CD4-positive, alpha-beta memory T cell (primary cell): Measurements from ENCODE around the gene RBMS3. TPM values are rescaled to one million over a fixed set of nuclear protein-coding genes. Genes with fewer than 3 reads are reported as not detected.

Source experiments
- CTCF ChIA-PET: fragments of 350-600 bp; sonication (Branson Sonifier 250); formaldehyde crosslinking; loops from one replicate; lab custom pipeline; 2021; ENCODE audit warnings: inconsistent platforms; ENCODE audit not compliant: partially characterized antibody; lab: Charles Lee
- POLR2A ChIA-PET: fragments of 350-600 bp; sonication (Branson Sonifier 250); formaldehyde crosslinking; loops from one replicate; lab custom pipeline; 2021; ENCODE audit not compliant: partially characterized antibody; lab: Charles Lee
- DNase-seq, 5 donors: peaks; one replicate each; pipeline versions ENCODE4 v3.0.0 to v3.0.0-alpha.2; 2020 to 2022; ENCODE audit warnings: mixed read lengths in 1 of 5
- H3K27ac ChIP-seq: one replicate; pipeline ENCODE4 v1.7.0; 2013; ENCODE audit warnings: low read depth, low read length
- H3K27me3 ChIP-seq: 2 replicates; pipeline ENCODE4 v1.7.0; 2013; ENCODE audit warnings: mild to moderate bottlenecking, low read length, moderate library complexity; ENCODE audit not compliant: insufficient read depth
- H3K36me3 ChIP-seq: 2 replicates; pipeline ENCODE4 v1.7.0; 2013; ENCODE audit warnings: mild to moderate bottlenecking, low read length, moderate library complexity; ENCODE audit not compliant: insufficient read depth
- H3K4me1 ChIP-seq: 2 replicates; pipeline ENCODE4 v1.7.0; 2013; ENCODE audit warnings: mild to moderate bottlenecking, low read length, moderate library complexity; ENCODE audit not compliant: insufficient read depth
- H3K4me3 ChIP-seq, 2 donors: one replicate each; pipeline ENCODE4 v1.7.0; 2013; ENCODE audit warnings: low read length in 2 of 2, mild to moderate bottlenecking in 1 of 2
- H3K9me3 ChIP-seq, 2 donors: one replicate each; pipeline ENCODE4 v1.7.0; 2013; ENCODE audit warnings: low read length in 2 of 2, control low read depth in 1 of 2; ENCODE audit not compliant: control insufficient read depth in 1 of 2
- H3K27ac Mint-ChIP-seq, 7 donors: one replicate each; pipeline ENCODE4 v1.8.0; 2020 to 2021; ENCODE audit warnings: mixed read lengths in 7 of 7, mild to moderate bottlenecking in 6 of 7, inconsistent platforms in 3 of 7, moderate library complexity in 3 of 7
- H3K27me3 Mint-ChIP-seq, 2 donors: one replicate each; pipeline ENCODE4 v1.8.0; 2020 to 2021; ENCODE audit warnings: mixed read lengths in 2 of 2
- H3K36me3 Mint-ChIP-seq, 2 donors: one replicate each; pipeline ENCODE4 v1.8.0; 2020 to 2021; ENCODE audit warnings: mixed read lengths in 2 of 2, inconsistent platforms in 1 of 2, mild to moderate bottlenecking in 1 of 2
- H3K4me1 Mint-ChIP-seq, 4 donors: one replicate each; pipeline ENCODE4 v1.8.0; 2020 to 2021; ENCODE audit warnings: mixed read lengths in 4 of 4, mild to moderate bottlenecking in 1 of 4
- H3K4me3 Mint-ChIP-seq, 8 donors: one replicate each; pipeline ENCODE4 v1.8.0; 2020 to 2021; ENCODE audit warnings: mixed read lengths in 8 of 8, mild to moderate bottlenecking in 7 of 8, moderate library complexity in 6 of 8, inconsistent platforms in 3 of 8
- H3K9me3 Mint-ChIP-seq, 8 donors: one replicate each; pipeline ENCODE4 v1.8.0; 2020 to 2021; ENCODE audit warnings: mixed read lengths in 8 of 8, mild to moderate bottlenecking in 5 of 8, inconsistent platforms in 3 of 8, moderate library complexity in 1 of 8
- intact Hi-C: fragments of 100-400 bp; cut with micrococcal nuclease; formaldehyde crosslinking; loops from one replicate; pipeline ENCODE4 v1.15.1; 2023
- polyA plus RNA-seq, 2 donors: library from polyadenylated mRNA; unstranded; fragments of 300-500 nt; fragmentation: Illumina TruSeq; gene quantifications; one replicate each; pipeline ENCODE4 v1.2.3, GENCODE V29; 2021
- total RNA-seq, 2 experiments: library from RNA; stranded (reverse); gene quantifications; one replicate each; pipeline ENCODE4 v1.2.3, GENCODE V29; 2021

The RBMS3 gene
- total and polyA plus RNA-seq, 4 experiments from 2014 or later, result 0.70 to 1.6 (median 1.0) TPM; not detected in 1

DNA sequence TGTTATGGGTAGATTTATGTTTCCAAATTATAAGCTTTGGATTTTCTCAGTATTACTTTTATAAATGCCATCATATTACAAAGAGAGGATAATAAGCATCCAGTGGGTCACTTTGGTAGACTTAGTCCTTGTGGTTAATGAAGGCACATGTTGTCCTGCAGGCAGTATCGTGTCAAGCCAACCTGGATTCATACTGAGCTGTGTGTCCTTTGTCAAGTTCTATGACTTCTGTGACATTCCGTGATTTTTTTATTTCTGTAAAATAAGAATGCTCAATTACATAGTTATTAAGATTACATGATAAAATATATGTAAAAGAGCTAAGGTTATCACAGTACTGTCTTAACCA lies 257.7 kb downstream of the RBMS3 start:
- no peaks in the 10 kb centered on the region for H3K27me3 ChIP-seq

GRCh38 chr3:29540544-29540943 lies 259.7 kb downstream of the RBMS3 start:
- no peak overlapping the region for H3K27ac ChIP-seq
- POLR2A ChIA-PET, result no interaction called here
- intact Hi-C loops, result no loop called here
- H3K36me3 ChIP-seq, result no peaks in the 10 kb centered on the region
- no peaks in the 10 kb centered on the region for H3K36me3 Mint-ChIP-seq
- H3K27ac Mint-ChIP-seq, result no peak overlapping the region
- H3K4me1 Mint-ChIP-seq, result no peaks in the 10 kb centered on the region
- no peaks in the 10 kb centered on the region for H3K27me3 ChIP-seq
- no peaks in the 10 kb centered on the region for H3K9me3 ChIP-seq
- no peak overlapping the region for H3K4me3 Mint-ChIP-seq
- H3K4me1 ChIP-seq, result no peaks in the 10 kb centered on the region
- H3K9me3 Mint-ChIP-seq, result no peaks in the 10 kb centered on the region
- H3K4me3 ChIP-seq, result no peak overlapping the region
- CTCF ChIA-PET, result no interaction called here
- H3K27me3 Mint-ChIP-seq, result no peaks in the 10 kb centered on the region
- no peak for DNase-seq

More for the DNA sequence above, 257.7 kb downstream of the RBMS3 start:
- no peak overlapping the region for H3K27ac ChIP-seq
- ChIA-PET CTCF (no interaction called here), POLR2A (no interaction called here)
- Mint-ChIP-seq H3K27me3 (no peaks in the 10 kb centered on the region), H3K27ac (no peak overlapping the region), H3K36me3 (no peaks in the 10 kb centered on the region), H3K9me3 (no peaks in the 10 kb centered on the region), H3K4me3 (no peak overlapping the region), H3K4me1 (no peaks in the 10 kb centered on the region)
- H3K4me1 ChIP-seq, result no peaks in the 10 kb centered on the region
- DNase-seq, result no peak
- no peaks in the 10 kb centered on the region for H3K36me3 ChIP-seq
- no peaks in the 10 kb centered on the region for H3K9me3 ChIP-seq
- H3K4me3 ChIP-seq, result no peak overlapping the region
- intact Hi-C loops, result no loop called here

DNA sequence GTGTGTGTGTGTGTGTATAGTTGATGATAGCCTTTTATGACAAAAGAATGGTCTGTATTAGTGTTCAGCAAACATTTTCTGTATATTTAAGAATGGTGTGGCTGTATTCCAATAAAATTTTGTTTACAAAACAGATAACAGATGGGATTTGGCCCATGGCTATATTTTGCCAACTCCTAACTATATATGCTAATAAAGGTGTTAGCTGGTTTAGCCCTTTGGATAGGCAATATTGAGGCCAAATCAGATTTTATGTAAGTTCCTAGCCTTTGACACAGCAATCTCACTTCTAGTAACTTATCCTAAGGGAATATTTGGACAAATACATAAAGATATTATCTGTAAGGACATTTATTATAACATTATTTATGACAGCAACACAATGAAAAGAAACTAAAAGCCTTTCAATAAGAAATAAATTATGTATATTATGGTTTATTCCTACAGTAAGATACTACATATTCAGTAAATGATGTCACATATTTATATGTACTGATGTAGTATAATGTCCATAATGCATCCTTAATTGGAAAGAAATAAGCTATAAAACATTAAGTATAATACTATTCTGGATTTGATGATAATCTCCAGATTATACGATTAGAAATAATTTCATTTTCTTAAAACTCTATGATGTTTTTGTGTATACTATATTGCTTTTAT lies 264.0 kb downstream of the RBMS3 start:
- Mint-ChIP-seq H3K36me3 (no peaks in the 10 kb centered on the region), H3K4me1 (no peaks in the 10 kb centered on the region), H3K27ac (no peak overlapping the region), H3K9me3 (no peaks in the 10 kb centered on the region), H3K27me3 (no peaks in the 10 kb centered on the region), H3K4me3 (no peak overlapping the region)
- DNase-seq, result no peak
- H3K36me3 ChIP-seq, result no peaks in the 10 kb centered on the region
- no peaks in the 10 kb centered on the region for H3K9me3 ChIP-seq
- POLR2A ChIA-PET, result no interaction called here
- intact Hi-C loops, result no loop called here
- H3K27ac ChIP-seq, result no peak overlapping the region
- CTCF ChIA-PET, result no interaction called here
- H3K4me1 ChIP-seq, result no peaks in the 10 kb centered on the region
- no peaks in the 10 kb centered on the region for H3K27me3 ChIP-seq
- H3K4me3 ChIP-seq, result no peak overlapping the region

- Mint-ChIP-seq H3K27ac (no peak overlapping the region), H3K4me1 (no peaks in the 10 kb centered on the region), H3K27me3 (no peaks in the 10 kb centered on the region), H3K36me3 (no peaks in the 10 kb centered on the region), H3K4me3 (no peak overlapping the region), H3K9me3 (no peaks in the 10 kb centered on the region)
- intact Hi-C loops, result no loop called here
- POLR2A ChIA-PET, result no interaction called here
- Histone ChIP-seq H3K36me3 (no peaks in the 10 kb centered on the region), H3K4me1 (no peaks in the 10 kb centered on the region), H3K27ac (no peak overlapping the region), H3K27me3 (no peaks in the 10 kb centered on the region), H3K9me3 (no peaks in the 10 kb centered on the region), H3K4me3 (no peak overlapping the region)
- CTCF ChIA-PET, result no interaction called here
- no peak for DNase-seq
These were observed 264.7 kb downstream of the RBMS3 start for GRCh38 chr3:29545615-29546014.

DNA sequence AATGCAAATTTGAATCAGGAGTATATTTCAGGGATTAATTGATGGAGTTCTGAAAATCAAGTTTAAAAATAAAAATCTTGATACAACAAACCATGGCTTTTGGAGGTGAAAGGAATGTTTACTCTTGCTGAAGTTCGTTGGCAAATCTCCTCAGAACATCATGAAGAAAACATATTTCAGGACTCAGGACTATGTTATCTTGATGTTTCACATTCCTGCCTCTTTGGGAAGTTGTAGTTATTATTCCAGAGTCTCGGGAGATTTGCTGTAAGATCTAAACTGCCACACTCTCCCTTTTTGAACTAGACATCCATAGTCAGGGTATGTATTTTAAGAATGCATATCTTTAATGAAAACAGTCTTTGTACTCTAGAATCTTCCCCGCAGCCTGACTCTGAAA lies 271.2 kb downstream of the RBMS3 start:
- intact Hi-C loops, result no loop called here
- Mint-ChIP-seq H3K4me3 (no peak overlapping the region), H3K4me1 (no peaks in the 10 kb centered on the region), H3K36me3 (no peaks in the 10 kb centered on the region), H3K27me3 (no peaks in the 10 kb centered on the region), H3K27ac (no peak overlapping the region), H3K9me3 (no peaks in the 10 kb centered on the region)
- DNase-seq, result no peak
- ChIA-PET POLR2A (no interaction called here), CTCF (no interaction called here)
- Histone ChIP-seq H3K4me1 (no peaks in the 10 kb centered on the region), H3K4me3 (no peak overlapping the region), H3K36me3 (no peaks in the 10 kb centered on the region), H3K27ac (no peak overlapping the region), H3K27me3 (no peaks in the 10 kb centered on the region), H3K9me3 (no peaks in the 10 kb centered on the region)

GRCh38 chr3:29554566-29554965 lies 273.7 kb downstream of the RBMS3 start:
- H3K36me3 ChIP-seq, result no peaks in the 10 kb centered on the region
- H3K4me3 ChIP-seq, result no peak overlapping the region
- Mint-ChIP-seq H3K27me3 (no peaks in the 10 kb centered on the region), H3K9me3 (peaks cover 0 to 5% (median 0%) of the 10 kb centered on the region in 8 donors), H3K27ac (no peak overlapping the region), H3K4me3 (no peak overlapping the region), H3K4me1 (no peaks in the 10 kb centered on the region), H3K36me3 (no peaks in the 10 kb centered on the region)
- POLR2A ChIA-PET, result no interaction called here
- no peak overlapping the region for H3K27ac ChIP-seq
- intact Hi-C loops, result no loop called here
- H3K4me1 ChIP-seq, result no peaks in the 10 kb centered on the region
- no peaks in the 10 kb centered on the region for H3K9me3 ChIP-seq
- H3K27me3 ChIP-seq, result no peaks in the 10 kb centered on the region
- no peak for DNase-seq
- CTCF ChIA-PET, result no interaction called here

DNA sequence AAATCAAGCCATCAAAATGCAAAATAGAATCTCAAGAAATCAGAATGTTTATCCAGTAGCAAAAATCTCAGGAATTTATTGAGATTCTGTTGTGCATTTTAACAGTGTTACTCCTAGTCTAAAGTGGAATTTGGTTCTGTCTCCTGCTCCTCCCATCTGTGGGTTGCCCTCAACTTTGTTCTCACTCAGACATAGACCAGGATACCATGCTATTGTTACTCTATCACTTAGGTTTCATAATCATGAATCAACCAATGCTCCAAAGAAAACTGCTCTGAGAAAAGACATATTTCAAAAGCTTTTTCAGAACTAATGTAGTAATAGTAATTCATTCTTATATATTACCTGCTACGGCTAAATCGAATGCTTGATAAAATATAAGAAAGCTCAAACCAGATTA lies 274.7 kb downstream of the RBMS3 start:
- no peak overlapping the region for H3K4me3 ChIP-seq
- CTCF ChIA-PET, result no interaction called here
- Mint-ChIP-seq H3K36me3 (no peaks in the 10 kb centered on the region), H3K9me3 (peaks cover 0 to 5% (median 0%) of the 10 kb centered on the region in 8 donors), H3K27ac (no peak overlapping the region), H3K4me3 (no peak overlapping the region), H3K4me1 (no peaks in the 10 kb centered on the region), H3K27me3 (no peaks in the 10 kb centered on the region)
- H3K4me1 ChIP-seq, result no peaks in the 10 kb centered on the region
- H3K27ac ChIP-seq, result no peak overlapping the region
- no peaks in the 10 kb centered on the region for H3K9me3 ChIP-seq
- no peak for DNase-seq
- POLR2A ChIA-PET, result no interaction called here
- H3K36me3 ChIP-seq, result no peaks in the 10 kb centered on the region
- intact Hi-C loops, result no loop called here
- no peaks in the 10 kb centered on the region for H3K27me3 ChIP-seq

DNA sequence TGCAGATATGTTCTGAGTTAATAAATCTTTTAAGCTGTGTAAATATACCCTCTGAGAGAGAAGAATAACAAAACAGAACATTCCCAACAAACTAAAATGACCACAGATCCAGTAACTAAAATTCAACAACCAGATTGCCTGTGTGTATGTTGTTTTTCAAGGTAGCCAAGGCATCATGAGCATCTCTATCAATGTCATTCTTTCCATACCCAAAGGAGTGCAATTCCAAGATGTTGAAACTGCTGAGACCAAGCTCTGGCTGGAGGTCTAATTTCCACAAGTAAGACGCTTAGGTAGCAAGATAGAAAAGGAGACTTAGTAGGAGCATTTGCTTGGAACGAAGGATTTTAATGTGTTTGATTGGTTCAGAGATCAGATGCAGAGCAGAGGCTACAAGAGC lies 276.3 kb downstream of the RBMS3 start:
- Mint-ChIP-seq H3K9me3 (peaks cover 0 to 5% (median 0%) of the 10 kb centered on the region in 8 donors), H3K36me3 (no peaks in the 10 kb centered on the region), H3K4me1 (no peaks in the 10 kb centered on the region), H3K27me3 (no peaks in the 10 kb centered on the region), H3K4me3 (no peak overlapping the region), H3K27ac (no peak overlapping the region)
- H3K4me3 ChIP-seq, result no peak overlapping the region
- intact Hi-C loops, result no loop called here
- POLR2A ChIA-PET, result no interaction called here
- no peaks in the 10 kb centered on the region for H3K4me1 ChIP-seq
- no peaks in the 10 kb centered on the region for H3K9me3 ChIP-seq
- CTCF ChIA-PET, result no interaction called here
- H3K27me3 ChIP-seq, result no peaks in the 10 kb centered on the region
- no peaks in the 10 kb centered on the region for H3K36me3 ChIP-seq
- DNase-seq, result no peak
- no peak overlapping the region for H3K27ac ChIP-seq
